SU-DHL-6 (cell line): Measurements from ENCODE around the gene PLA2G4A.

Experiments used
- H2AFZ ChIP-seq: fragments of 200-600 bp; sonication (generic); 2 replicates; pipeline ENCODE4 v1.6.1; 2014; ENCODE audit warnings: low read depth, mild to moderate bottlenecking, moderate library complexity, mixed read lengths, antibody characterized with exemption, low read length; ENCODE audit not compliant: severe bottlenecking
- H3F3A ChIP-seq: fragments of 200-600 bp; shearing (Covaris generic); 2 replicates; pipeline ENCODE4 v1.6.0; 2016; ENCODE audit warnings: antibody characterized with exemption, mild to moderate bottlenecking; ENCODE audit not compliant: insufficient read depth
- H3K27ac ChIP-seq: fragments of 200-600 bp; sonication (generic); 2 replicates; pipeline ENCODE4 v1.5.1; 2016; ENCODE audit warnings: low read depth, mild to moderate bottlenecking, low read length, moderate library complexity, mixed read lengths
- H3K27me3 ChIP-seq: fragments of 200-600 bp; sonication (generic), shearing (Covaris generic); 2 replicates; pipeline ENCODE4 v1.6.0; 2014; ENCODE audit warnings: mild to moderate bottlenecking, low read length
- H3K36me3 ChIP-seq: fragments of 200-600 bp; sonication (generic); 2 replicates; pipeline ENCODE4 v1.6.1; 2014; ENCODE audit warnings: mild to moderate bottlenecking, low read length, mixed read lengths
- H3K4me2 ChIP-seq: fragments of 300-600, 200-600 bp; shearing (Covaris generic), sonication (generic); 2 replicates; pipeline ENCODE4 v1.6.0; 2014; ENCODE audit warnings: low read length, low read depth, mild to moderate bottlenecking; ENCODE audit not compliant: poor library complexity, severe bottlenecking
- H3K4me3 ChIP-seq: fragments of 200-600 bp; sonication (generic); 2 replicates; pipeline ENCODE4 v1.5.1; 2014; ENCODE audit warnings: antibody characterized with exemption, low read length, mild to moderate bottlenecking, mixed read lengths; ENCODE audit not compliant: insufficient read depth, poor library complexity, severe bottlenecking
- H3K79me2 ChIP-seq: fragments of 200-600 bp; sonication (generic); 2 replicates; pipeline ENCODE4 v1.6.1; 2014; ENCODE audit warnings: mild to moderate bottlenecking, low read length, moderate library complexity; ENCODE audit not compliant: insufficient read depth
- H3K9ac ChIP-seq: fragments of 200-600 bp; sonication (generic); 2 replicates; pipeline ENCODE4 v1.7.0; 2014; ENCODE audit warnings: mild to moderate bottlenecking, low read length
- H3K9me2 ChIP-seq: fragments of 200-600 bp; sonication (generic); replicated peaks from 2 replicates; pipeline ENCODE4 v1.6.1; 2014; ENCODE audit warnings: low read length; ENCODE audit not compliant: insufficient read depth
- H3K9me3 ChIP-seq: fragments of 200-600 bp; sonication (generic); 2 replicates; pipeline ENCODE4 v1.6.1; 2014; ENCODE audit warnings: low read length, mixed read lengths; ENCODE audit not compliant: insufficient read depth
- H4K20me1 ChIP-seq: fragments of 200-600 bp; sonication (generic); 2 replicates; pipeline ENCODE4 v1.6.1; 2014; ENCODE audit warnings: low read depth, mild to moderate bottlenecking, antibody characterized with exemption, low read length, moderate library complexity, mixed read lengths
- EZH2phosphoT487 ChIP-seq: fragments of 200-600 bp; sonication (generic), shearing (Covaris generic); conservative IDR thresholded peaks from 2 replicates; pipeline ENCODE4 v1.6.1; 2018; ENCODE audit warnings: mild to moderate bottlenecking, antibody characterized with exemption, low read length, moderate library complexity, mixed read lengths
- TF ChIP-seq, protein P1 (sequence below): fragments of 200-600 bp; sonication (generic); IDR thresholded peaks from one replicate; pipeline ENCODE4 v1.5.1; 2017; ENCODE audit warnings: antibody characterized with exemption, mild to moderate bottlenecking, low read length, moderate library complexity; ENCODE audit not compliant: insufficient read depth, poor library complexity, severe bottlenecking

PLA2G4A gene

DNA sequence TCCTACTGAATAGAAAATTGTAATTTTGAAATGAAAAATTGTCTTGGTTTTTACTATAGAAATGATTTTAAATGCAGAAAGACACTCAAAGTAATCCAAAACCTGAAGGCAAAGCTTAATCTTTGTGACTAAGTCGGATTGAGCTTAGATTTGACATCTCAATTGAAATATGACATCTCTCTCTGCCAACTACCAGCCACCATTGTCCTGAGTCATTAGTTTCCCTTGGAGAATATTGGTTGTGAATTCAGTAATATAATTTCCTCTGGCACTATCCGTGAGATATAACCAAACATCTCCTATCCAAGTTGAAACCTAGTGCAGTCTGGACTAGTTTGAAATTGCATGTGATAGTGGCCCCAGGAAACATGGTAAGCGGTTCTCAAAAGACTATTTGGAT lies 37.1 kb downstream of the PLA2G4A start:
- Histone ChIP-seq H3K27ac (no peak overlapping the region), H4K20me1 (no peaks in the 10 kb centered on the region), H3F3A (no peaks in the 10 kb centered on the region), H3K36me3 (no peaks in the 10 kb centered on the region), H2AFZ (no peak overlapping the region), H3K9me2 (no peaks in the 10 kb centered on the region), H3K4me2 (no peak overlapping the region), H3K4me3 (no peak overlapping the region), H3K9me3 (no peaks in the 10 kb centered on the region), H3K27me3 (no peaks in the 10 kb centered on the region), H3K9ac (no peak overlapping the region), H3K79me2 (no peaks in the 10 kb centered on the region)
- TF ChIP-seq EZH2phosphoT487, result no peak

DNA sequence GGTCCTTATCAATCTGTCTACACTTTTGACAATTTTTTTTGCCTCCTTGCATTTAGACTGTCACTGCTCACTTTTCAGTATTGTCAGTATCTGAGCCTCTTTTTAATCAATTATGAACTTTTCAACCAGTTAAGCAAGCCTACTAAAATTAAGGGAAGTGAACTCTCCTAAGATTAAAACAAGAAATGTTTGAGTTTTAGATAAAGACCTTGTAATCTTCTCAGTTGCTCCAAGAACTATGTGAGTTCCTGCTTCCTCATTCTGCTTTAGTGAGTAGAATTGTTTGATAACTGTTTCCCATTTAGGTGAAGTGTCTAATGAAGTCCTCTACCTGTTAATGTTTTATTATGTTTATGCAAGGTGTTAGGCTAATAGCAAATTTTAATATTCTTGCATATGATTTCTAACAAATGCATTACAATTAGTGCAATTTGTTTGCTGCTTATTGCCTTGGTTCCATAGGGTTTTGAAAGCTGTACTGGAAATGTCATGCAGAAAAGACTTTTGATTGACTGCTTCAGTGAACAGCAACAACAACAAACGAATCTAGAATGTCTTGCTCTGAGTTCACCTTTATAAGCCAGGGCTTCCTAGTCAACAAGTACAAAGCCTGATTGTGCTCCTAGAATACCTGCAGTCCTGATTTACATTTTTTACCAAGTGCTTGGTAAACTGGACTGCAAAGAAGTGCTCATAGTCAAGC lies 40.9 kb downstream of the PLA2G4A start:
- no peak overlapping the region for H3K4me3 ChIP-seq
- H4K20me1 ChIP-seq, result no peaks in the 10 kb centered on the region
- H3K9ac ChIP-seq, result no peak overlapping the region

DNA sequence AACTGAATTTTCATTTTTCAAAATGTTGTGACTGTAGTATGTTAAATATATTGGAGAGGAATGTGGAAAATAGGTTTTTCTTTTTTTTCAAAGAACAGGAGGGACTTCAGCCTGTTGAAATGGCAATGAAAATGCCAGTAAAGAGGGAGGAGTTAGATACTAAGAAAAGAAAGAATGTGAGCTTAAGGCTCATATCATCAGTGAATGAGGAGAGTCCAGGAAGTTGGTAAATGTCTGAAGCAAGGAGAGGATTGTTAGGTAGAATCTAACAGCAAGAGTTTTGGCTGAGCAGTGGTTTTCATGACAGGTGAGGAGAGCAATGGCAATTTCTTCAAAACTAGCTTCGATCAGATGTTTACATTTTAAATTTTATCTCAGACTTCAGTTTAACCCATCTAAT lies 43.0 kb downstream of the PLA2G4A start:
- Histone ChIP-seq H2AFZ (no peak overlapping the region), H3K79me2 (no peaks in the 10 kb centered on the region), H3K4me2 (no peak overlapping the region), H3K27ac (no peak overlapping the region), H3K9me2 (no peaks in the 10 kb centered on the region), H3F3A (no peaks in the 10 kb centered on the region), H3K4me3 (no peak overlapping the region), H3K27me3 (no peaks in the 10 kb centered on the region), H3K36me3 (no peaks in the 10 kb centered on the region), H4K20me1 (no peaks in the 10 kb centered on the region), H3K9ac (no peak overlapping the region), H3K9me3 (no peaks in the 10 kb centered on the region)
- TF ChIP-seq, protein P1, sequence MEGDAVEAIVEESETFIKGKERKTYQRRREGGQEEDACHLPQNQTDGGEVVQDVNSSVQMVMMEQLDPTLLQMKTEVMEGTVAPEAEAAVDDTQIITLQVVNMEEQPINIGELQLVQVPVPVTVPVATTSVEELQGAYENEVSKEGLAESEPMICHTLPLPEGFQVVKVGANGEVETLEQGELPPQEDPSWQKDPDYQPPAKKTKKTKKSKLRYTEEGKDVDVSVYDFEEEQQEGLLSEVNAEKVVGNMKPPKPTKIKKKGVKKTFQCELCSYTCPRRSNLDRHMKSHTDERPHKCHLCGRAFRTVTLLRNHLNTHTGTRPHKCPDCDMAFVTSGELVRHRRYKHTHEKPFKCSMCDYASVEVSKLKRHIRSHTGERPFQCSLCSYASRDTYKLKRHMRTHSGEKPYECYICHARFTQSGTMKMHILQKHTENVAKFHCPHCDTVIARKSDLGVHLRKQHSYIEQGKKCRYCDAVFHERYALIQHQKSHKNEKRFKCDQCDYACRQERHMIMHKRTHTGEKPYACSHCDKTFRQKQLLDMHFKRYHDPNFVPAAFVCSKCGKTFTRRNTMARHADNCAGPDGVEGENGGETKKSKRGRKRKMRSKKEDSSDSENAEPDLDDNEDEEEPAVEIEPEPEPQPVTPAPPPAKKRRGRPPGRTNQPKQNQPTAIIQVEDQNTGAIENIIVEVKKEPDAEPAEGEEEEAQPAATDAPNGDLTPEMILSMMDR, result no peak
- no peak for TF ChIP-seq EZH2phosphoT487

More for the DNA sequence above, 40.9 kb downstream of the PLA2G4A start:
- no peaks in the 10 kb centered on the region for H3K36me3 ChIP-seq
- TF ChIP-seq, protein P1, result no peak
- no peak for TF ChIP-seq EZH2phosphoT487
- H3K4me2 ChIP-seq, result no peak overlapping the region
- no peaks in the 10 kb centered on the region for H3K27me3 ChIP-seq
- H3K9me2 ChIP-seq, result no peaks in the 10 kb centered on the region
- no peaks in the 10 kb centered on the region for H3K9me3 ChIP-seq
- H2AFZ ChIP-seq, result no peak overlapping the region
- no peaks in the 10 kb centered on the region for H3K79me2 ChIP-seq
- no peaks in the 10 kb centered on the region for H3F3A ChIP-seq
- H3K27ac ChIP-seq, result no peak overlapping the region

DNA sequence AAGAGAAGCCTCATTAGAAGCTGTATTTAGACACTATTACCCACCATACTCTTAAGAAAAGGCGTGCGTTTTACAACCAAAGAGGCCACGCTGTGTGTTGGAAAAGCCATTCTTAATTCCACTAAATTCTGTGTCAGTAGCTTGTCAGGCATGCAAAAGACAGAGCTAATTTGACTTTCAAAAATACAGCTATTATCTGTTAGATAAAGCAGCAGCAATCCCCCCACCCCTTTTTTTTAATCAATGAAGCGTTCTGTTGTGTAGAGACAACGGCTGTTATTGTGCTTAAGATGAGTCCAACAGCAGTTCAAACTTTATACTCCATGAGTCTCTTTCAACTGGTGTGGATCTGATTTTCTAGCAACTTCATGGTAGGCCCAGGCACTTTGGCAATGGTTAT lies 43.5 kb downstream of the PLA2G4A start:
- Histone ChIP-seq H3K9me2 (no peaks in the 10 kb centered on the region), H3K27ac (no peak overlapping the region), H3K36me3 (no peaks in the 10 kb centered on the region), H3K9me3 (no peaks in the 10 kb centered on the region), H3K79me2 (no peaks in the 10 kb centered on the region), H3K27me3 (no peaks in the 10 kb centered on the region), H3F3A (no peaks in the 10 kb centered on the region), H4K20me1 (no peaks in the 10 kb centered on the region), H3K4me2 (no peak overlapping the region), H3K9ac (no peak overlapping the region), H3K4me3 (no peak overlapping the region), H2AFZ (no peak overlapping the region)
- TF ChIP-seq EZH2phosphoT487, result no peak
- TF ChIP-seq, protein P1, result no peak
